GM18517 (cell line): ENCODE measurements around the gene KRTAP5-2.
"Not testable (repeated sequence)": the region's sequence is repeated elsewhere in the genome, so short reads cannot be mapped to it uniquely, and the experiment has no call there.

ENCODE experiments used
- ATAC-seq: cut with Tn5 transposase; IDR thresholded peaks from one replicate; pipeline ENCODE4 v1.9.1; 2021; ENCODE audit warnings: mild to moderate bottlenecking, moderate library complexity; ENCODE audit not compliant: unreplicated experiment

Gene KRTAP5-2

GRCh38 chr11:1628506-1629325 is 30.6 kb upstream of the KRTAP5-2 start:
- ATAC-seq = no peak

DNA sequence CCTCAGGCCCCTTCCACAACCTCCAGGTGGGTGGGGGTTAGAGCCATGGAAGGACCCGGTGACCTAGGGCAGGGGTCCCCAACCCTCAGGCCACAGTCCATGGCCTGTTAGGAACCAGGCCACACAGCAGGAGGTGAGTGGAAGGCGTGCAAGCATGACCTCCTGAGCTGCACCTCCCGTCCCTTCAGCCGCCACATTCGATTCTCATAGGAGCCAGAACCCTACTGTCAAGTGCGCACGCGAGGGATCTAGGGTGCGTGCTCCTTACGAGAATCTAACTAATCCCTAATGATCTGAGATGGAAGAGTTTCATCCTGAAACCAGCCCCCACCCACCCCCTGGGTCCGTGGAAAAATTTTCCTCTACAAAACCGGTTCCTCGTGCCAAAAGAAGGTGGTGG is 27.4 kb upstream of the KRTAP5-2 start:
- no peak for ATAC-seq

DNA sequence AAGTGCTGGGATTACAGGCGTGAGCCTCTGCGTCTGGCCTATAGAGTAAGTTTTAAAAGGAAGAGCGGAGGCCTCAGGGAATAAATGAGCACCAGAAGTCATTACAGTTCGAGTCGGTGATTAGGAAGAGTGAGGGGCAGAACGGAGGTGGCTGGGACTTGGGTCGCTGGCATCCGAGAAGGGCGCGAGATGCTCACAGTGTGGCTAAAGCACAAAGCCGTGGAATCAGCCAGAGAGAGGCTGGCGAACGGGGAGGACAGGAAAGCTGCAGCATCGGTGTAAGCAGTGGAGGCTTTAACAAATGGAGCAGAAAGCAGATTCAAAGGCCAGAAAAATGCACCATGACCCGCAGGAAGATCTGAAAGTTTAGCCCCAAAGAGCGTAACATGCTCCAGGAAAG is 26.5 kb upstream of the KRTAP5-2 start:
- ATAC-seq = no peak

DNA sequence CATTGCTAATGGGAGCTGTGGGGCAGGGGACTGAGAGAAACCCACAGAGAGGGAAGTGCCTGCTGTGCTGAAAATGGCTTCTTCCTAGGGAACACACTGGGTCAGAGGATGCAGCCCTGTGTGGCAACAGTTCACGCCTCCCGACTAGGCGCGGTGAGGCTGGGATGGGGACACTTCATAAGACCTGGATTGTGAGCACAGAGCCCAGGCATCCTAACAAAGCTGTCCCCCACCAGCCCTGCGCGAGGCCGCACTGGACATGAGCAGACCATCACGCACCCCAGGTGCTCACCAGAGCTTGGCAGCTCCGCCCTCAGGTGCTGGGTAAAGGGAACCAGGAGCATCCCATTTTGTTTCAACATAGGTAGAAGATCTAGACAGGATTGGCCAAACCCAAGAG is 25.6 kb upstream of the KRTAP5-2 start:
- ATAC-seq = no peak

DNA sequence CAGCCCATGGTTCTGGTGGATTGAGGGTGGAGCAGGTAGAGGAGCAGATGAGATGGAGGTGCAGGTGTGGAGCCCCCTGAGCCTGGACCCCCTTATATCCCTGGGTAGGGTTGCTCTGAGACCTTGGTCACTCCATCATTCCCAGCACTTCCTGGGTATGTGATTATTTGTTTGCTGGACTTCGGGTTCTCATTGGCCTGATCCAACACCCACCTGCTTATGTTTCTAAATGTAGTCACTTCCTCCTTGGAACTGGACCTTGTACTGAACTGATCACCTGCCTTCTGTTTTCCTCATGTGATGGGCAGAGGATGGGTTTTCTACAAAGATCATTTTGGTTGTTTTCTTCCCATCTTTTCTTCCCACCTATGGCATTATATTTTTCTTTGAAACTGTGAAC is 24.0 kb upstream of the KRTAP5-2 start, which contains the start of gene KRTAP5-4:
TSS of gene KRTAP5-4 (minus strand) at position 53 of the 400 bp plus-strand sequence. CDS start at position 8, 45 bp downstream.
- no peak for ATAC-seq

DNA sequence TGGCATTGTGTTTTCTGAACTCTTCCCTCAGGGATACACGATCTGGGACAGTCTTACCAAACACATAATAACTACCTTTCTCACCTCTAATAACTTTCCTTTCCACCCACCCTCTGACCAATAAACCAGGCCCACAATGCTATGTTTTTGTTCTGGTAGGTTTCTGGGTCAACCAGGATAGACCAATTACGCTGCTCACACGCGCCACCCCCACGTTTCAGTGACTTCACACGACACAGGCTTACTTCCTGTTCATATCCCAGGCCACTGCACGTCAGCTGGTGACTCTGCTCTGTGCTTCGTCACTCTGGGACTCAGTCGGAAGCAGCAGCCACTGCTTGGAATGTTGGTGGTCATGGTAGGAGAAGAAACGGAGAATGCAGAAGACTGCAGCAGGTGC is 21.4 kb upstream of the KRTAP5-2 start:
- ATAC-seq = no peak

- ATAC-seq = no peak
Measured at GRCh38 chr11:1618231-1618630, 20.1 kb upstream of the KRTAP5-2 start.

- no peak for ATAC-seq
Measured at GRCh38 chr11:1608363-1608762, 10.3 kb upstream of the KRTAP5-2 start, which contains the start of gene KRTAP5-3. Gene KRTAP5-3, minus strand, starts transcription at chr11:1608463. Its CDS starts 78 bp downstream, at chr11:1608385.

DNA sequence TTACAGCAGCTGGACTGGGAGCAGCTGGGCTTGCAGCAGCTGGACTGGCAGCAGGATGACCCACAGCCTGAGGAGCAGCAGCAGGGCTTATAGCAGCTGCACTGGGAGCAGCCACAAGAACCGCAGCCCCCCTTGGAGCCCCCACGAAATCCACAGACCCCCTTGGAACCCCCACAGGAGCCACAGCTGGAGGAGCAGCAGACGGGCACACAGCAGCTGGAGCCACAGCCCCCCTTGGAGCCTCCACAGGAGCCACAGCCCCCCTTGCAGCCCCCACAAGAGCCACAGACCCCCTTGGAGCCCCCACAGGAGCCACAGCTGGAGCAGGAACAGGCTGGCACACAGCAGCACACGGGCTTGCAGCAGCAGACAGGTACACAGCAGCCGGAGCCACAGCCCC is 9.8 kb upstream of the KRTAP5-2 start:
- not testable (repeated sequence) for ATAC-seq

GRCh38 chr11:1607156-1607845 is 9.2 kb upstream of the KRTAP5-2 start:
- ATAC-seq = not testable (repeated sequence)

- peak; percentile 98 for ATAC-seq
Measured at GRCh38 chr11:1605923-1606322, 7.8 kb upstream of the KRTAP5-2 start.

DNA sequence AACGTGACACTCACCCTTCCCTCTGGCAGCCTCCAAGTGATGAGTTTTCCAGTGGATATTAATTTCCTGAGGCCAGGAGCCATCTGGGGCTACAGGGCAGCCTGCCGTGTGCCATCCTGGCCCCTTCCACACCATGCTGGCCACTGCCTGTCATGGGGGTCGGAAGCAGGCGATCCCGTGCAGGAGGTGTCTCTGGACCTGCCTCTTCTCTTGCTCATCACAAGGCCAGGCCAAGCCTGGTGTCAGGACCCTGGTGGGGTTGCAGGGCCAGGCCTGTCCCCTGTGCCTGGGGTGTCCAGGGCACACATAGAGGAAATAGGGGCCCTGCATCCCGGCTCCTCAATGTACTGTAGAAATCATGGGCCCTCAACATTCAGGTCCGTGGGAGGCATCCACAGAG is 6.6 kb upstream of the KRTAP5-2 start:
- no peak for ATAC-seq

GRCh38 chr11:1604181-1604580 is 6.1 kb upstream of the KRTAP5-2 start:
- no peak for ATAC-seq

- ATAC-seq = no peak
Measured at GRCh38 chr11:1603629-1604028, 5.5 kb upstream of the KRTAP5-2 start.

- ATAC-seq = not testable (repeated sequence)
Measured at GRCh38 chr11:1601663-1602062, 3.6 kb upstream of the KRTAP5-2 start.

- ATAC-seq = no peak
Measured at GRCh38 chr11:1600626-1601025, 2.5 kb upstream of the KRTAP5-2 start.

GRCh38 chr11:1598816-1599215 is 722 bp upstream of the KRTAP5-2 start:
- no peak for ATAC-seq

DNA sequence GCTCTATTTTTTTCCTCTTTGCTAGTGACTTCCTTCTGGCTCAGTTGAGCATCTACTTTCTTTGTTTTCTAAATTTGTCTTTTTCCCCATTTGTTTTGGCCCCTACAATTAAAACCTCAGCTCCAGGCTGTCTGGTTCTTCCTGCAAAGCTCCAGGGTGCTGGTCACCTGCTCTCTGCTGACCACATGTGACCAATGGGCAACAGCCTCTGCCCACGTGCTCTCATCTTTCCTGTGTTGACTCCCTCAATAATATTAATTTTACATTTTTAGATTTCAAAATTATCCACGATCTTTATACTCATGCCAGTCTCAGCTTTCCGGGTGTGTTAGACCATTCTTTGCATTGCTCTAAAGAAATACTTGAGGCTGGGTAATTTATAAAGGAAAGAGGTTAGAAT is 312 bp upstream of the KRTAP5-2 start:
- not testable (repeated sequence) for ATAC-seq

DNA sequence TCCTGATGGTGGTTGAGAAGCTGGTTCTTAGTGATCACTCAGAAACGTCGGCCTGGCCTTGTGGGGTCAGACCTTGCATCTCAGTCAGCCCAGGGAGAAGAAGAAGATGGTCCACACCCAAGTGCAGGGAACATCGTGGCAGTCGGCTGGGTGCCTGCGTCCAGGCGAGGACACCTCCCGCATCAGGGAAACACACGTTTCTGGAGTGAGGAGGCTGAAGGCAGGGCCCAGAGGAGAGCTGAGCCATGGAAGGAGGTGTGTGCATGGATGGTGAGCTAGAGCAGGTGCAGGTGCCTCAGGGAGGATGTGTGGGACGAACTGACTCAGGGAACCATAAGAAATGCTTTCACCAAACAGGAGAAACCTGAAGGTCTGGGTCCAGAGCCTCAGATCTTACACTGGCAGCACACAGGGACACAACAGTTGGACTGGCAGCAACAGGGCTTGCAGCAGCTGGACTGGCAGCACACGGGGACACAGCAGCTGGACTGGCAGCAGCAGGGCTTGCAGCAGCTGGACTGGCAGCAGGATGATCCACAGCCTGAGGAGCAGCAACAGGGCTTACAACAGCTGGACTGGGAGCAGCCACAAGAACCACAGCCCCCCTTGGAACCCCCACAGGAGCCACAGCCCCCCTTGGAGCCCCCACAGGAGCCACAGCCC is 632 bp downstream of the KRTAP5-2 start:
- ATAC-seq = no peak

DNA sequence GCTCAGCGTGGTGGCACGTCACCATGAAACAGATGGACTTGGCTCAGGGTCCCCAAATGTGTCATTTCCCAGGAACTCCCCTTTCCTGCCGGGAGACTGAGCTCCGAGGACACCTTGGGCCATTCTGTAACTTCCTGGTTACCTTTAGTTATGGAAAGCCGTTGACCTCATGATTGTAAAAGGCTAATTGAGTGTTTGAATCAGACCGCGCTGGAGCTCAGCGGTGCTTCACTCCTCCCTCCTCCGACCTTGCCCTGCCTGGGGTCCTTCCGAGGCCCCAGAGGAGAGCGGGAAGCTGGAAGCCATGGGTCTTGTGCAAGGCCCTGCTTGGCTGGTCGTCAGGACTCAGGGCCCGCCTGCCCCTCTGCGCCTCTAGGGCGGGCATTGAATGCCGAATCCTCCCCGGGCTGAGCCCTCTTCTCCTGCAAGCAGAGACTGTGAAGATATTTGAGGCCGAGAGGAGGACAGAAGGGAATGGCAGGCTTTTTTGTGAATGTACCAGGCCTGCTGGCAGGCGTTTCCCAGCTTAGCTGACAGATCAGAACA is 1.4 kb downstream of the KRTAP5-2 start:
- ATAC-seq = not testable (repeated sequence)

DNA sequence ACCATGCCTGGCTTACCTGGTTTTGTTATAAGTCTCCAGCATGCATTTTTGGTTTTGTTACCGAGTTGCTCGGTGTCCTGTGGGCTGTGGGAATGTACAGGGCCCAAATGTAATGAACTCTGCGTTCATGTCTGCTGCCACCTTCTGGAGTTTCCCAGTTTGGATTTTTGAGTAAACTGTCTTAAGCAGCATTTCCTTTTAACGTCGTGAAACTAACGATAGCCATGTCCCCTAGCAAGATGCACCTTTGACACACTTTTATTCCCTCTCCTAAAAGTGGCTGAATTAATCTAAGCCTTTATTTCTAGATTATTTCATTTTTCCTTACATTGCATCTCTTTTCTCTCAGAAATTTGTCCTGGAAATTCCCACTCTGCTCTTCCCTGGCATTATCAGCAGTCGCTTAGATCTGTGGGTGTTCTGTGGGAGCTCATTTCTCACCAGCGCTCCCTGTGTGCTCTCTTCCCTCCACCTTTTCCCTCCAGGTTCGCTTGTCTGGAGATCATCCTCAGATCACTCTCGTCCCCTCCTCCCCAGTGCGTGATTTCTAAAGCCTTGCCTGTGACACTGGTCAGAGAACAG is 2.0 kb downstream of the KRTAP5-2 start:
- ATAC-seq = not testable (repeated sequence)
